GM12873 (cell line): ENCODE measurements around the gene EIF5A.

Experiments used
- CTCF ChIP-seq: IDR thresholded peaks from 2 replicates; pipeline ENCODE4 v1.5.1; 2012; ENCODE audit warnings: low read depth, mild to moderate bottlenecking, moderate library complexity, low read length, control low read depth; ENCODE audit not compliant: insufficient read depth; ENCODE audit errors: missing control alignments

The EIF5A gene

DNA sequence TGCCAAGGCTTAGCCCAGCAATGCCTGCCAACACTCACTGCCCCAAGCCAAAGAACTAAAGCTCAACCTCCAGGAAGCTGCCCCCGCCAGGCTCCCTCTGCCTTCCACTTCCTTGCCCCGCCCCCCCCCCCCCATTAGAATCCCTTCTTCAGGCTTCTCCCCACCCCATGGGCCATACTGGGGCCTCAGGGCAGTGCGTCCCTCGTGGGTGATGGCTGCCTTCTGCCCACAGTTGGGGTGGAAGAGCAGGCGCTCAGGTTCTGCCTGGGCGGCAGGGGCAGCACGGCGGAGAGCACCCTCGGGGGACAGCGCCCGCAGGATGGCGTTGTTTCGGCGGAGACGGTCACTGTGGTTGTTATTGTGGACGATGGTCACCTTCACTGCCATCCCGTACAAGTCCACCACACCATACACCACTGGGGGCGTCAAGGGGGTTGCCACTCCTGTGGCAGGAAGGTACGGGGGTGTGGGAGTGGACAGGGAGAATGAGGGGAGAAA, 17.7 kb downstream of the EIF5A start:
- no peak for TF ChIP-seq CTCF

DNA sequence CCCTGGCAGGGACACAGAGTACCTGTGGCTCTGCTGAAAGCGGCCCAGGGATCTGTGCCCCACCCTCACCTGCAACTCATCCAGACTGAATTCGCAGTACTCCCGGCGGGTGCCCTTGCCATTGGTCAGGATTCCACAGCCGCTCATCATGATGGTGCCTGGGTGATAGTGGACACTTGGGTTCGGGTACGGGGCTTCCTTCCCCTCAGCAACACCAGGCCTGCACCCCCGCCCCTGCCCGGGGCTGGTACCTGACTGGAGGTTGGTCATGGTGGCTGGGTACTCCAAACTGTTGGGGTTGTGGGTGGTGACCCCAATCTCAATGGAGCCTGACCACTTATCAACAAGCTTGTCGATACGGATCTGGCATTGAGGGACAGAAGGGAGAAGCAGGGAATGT, 18.8 kb downstream of the EIF5A start:
- no peak for TF ChIP-seq CTCF

- TF ChIP-seq CTCF = no peak
Observed at GRCh38 chr17:7327056-7327455, 19.6 kb downstream of the EIF5A start.

DNA sequence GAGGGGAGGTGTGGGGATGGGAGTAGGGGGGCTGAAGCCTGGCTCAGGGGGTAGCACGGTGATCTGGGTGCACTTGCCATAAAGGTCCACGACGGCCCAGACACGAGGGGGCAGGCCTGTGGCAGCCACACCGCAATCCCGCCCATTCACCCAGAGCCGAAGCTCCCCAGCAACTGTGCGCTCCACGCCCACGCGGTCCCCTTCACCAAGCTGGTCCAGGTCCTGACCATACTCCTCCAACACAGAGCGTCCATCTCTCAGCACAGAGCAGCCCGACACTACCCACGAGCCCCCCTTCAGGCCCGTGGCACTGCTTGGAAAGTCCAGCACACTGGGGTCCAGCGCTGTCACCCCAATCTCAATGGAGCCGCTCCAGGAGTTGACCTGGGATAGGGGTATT, 20.1 kb downstream of the EIF5A start:
- no peak for TF ChIP-seq CTCF

DNA sequence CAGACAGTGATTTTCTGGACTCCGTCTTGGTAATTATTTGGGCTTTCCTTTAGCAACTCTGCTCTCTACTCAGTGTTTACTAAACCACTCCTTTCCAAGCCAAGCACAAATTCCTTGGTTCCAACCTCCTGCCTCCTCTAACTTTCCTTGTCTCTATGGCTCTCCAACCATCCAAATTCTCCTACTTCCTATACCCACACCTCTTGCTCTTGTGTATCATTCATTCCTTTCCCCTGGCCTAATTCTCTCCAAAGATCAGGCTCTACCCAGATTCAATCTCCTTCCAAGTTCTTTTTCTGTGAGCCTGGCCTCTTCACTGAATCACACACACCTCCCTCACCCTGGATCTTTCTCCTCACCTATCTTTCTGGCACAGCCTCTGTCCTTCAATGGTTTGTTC, 20.6 kb downstream of the EIF5A start:
- no peak for TF ChIP-seq CTCF

GRCh38 chr17:7328840-7329373, 21.5 kb downstream of the EIF5A start, which contains the start of gene NEURL4:
Gene NEURL4 (minus strand): TSS chr17:7329335. CDS start chr17:7329312, 23 bp downstream.
- TF ChIP-seq CTCF = no peak

- no peak for TF ChIP-seq CTCF
Observed at GRCh38 chr17:7329374-7329996, 22.1 kb downstream of the EIF5A start.
